ENCODE data around the gene PTPN4. TPM values are rescaled to one million over a fixed set of nuclear protein-coding genes. Genes with fewer than 3 reads are reported as not detected.

Gene PTPN4
- total RNA-seq, 1 experiment from 2014 or later = 44.5 TPM

DNA sequence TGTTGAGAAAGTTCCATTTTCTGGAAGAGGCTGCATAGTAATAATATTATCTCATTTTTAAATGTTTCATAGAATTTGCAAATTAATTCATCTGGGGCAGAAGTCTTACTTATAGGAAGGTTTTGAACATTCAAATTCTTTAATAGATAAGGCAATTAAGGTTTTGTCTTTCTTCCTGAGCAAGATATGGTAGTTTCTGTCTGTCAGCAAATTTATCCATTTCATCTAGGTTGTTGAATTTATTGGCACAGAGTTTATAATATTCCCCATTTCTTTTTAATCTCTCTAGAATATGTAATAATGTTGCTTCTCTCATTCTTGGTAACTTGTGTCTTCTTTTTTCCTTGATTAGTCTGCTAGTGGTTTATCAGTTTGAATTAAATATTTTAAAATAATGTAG lies 163.0 kb downstream of the PTPN4 start:
- ATAC-seq = no peak
- intact Hi-C loops (cut with micrococcal nuclease) = no loop called here

DNA sequence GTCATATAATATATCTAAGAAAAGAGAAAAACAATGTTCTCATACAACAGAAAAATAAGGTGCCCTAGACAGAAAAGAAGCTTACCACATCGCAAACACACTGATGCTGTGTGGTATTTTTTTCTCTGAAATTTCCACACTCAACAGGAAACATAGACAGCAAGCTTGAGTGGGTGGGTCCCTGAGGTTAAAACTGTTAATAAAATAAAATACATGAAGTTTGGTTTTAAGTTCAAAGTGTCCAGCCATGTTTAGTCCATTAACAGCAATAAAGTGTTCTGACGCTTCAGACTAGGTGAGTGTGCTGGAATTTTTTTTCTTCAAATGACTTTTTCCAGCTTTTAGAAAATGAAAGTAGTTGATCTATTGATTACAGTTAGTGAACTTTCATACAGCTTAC lies 169.8 kb downstream of the PTPN4 start:
- intact Hi-C loops (cut with micrococcal nuclease) = no loop called here
- POLR2A ChIA-PET (ENCODE audit: unreplicated experiment) = no interaction called here
- no peaks in the 10 kb centered on the region for H3K79me2 ChIP-seq (ENCODE audit: low read length)
- no peaks in the 10 kb centered on the region for H3F3A ChIP-seq (ENCODE audit: low read length, unreplicated experiment)
- ATAC-seq = no peak
- no peaks in the 10 kb centered on the region for H3K9me2 ChIP-seq (replicated peaks; ENCODE audit: low read length)
- H3K4me3 ChIP-seq (ENCODE audit: low read length) = no peak overlapping the region
- no peak overlapping the region for H3K4me2 ChIP-seq (ENCODE audit: low read length)
- DNase-seq = no peak
- H3K27ac ChIP-seq (ENCODE audit: low read length) = no peak overlapping the region
- no peak overlapping the region for H3K9ac ChIP-seq (ENCODE audit: low read length)
- no peaks in the 10 kb centered on the region for H4K20me1 ChIP-seq (ENCODE audit: low read length)
- BruUV-seq (replicated peaks) = no TSS peak
- TF ChIP-seq EZH2phosphoT487 (IDR thresholded peaks at IDR 0.05; ENCODE audit: borderline replicate concordance, low read length) = no peak
- TF ChIP-seq, protein P1, sequence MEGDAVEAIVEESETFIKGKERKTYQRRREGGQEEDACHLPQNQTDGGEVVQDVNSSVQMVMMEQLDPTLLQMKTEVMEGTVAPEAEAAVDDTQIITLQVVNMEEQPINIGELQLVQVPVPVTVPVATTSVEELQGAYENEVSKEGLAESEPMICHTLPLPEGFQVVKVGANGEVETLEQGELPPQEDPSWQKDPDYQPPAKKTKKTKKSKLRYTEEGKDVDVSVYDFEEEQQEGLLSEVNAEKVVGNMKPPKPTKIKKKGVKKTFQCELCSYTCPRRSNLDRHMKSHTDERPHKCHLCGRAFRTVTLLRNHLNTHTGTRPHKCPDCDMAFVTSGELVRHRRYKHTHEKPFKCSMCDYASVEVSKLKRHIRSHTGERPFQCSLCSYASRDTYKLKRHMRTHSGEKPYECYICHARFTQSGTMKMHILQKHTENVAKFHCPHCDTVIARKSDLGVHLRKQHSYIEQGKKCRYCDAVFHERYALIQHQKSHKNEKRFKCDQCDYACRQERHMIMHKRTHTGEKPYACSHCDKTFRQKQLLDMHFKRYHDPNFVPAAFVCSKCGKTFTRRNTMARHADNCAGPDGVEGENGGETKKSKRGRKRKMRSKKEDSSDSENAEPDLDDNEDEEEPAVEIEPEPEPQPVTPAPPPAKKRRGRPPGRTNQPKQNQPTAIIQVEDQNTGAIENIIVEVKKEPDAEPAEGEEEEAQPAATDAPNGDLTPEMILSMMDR (conservative IDR thresholded peaks at IDR 0.05; ENCODE audit: low read depth, low read length) = no peak
- no peaks in the 10 kb centered on the region for H3K27me3 ChIP-seq (ENCODE audit: low read length)
- no peaks in the 10 kb centered on the region for H3K4me1 ChIP-seq (ENCODE audit: insufficient read depth, low read length)
- CTCF ChIA-PET = no interaction called here
- no peaks in the 10 kb centered on the region for H3K36me3 ChIP-seq (ENCODE audit: low read depth, low read length)
- H2AFZ ChIP-seq (ENCODE audit: low read length) = no peak overlapping the region
- no peaks in the 10 kb centered on the region for H3K9me3 ChIP-seq (ENCODE audit: low read length)

More for the DNA sequence above, 163.0 kb downstream of the PTPN4 start:
- H3K27me3 ChIP-seq (ENCODE audit: low read length) = no peaks in the 10 kb centered on the region
- no peak overlapping the region for H3K27ac ChIP-seq (ENCODE audit: low read length)
- CTCF ChIA-PET = no interaction called here
- H3K4me2 ChIP-seq (ENCODE audit: low read length) = no peak overlapping the region
- H3K79me2 ChIP-seq (ENCODE audit: low read length) = no peaks in the 10 kb centered on the region
- no peak for TF ChIP-seq EZH2 (IDR thresholded peaks at IDR 0.05; ENCODE audit: low read length, unreplicated experiment)
- TF ChIP-seq, protein P1 (conservative IDR thresholded peaks at IDR 0.05; ENCODE audit: low read depth, low read length) = no peak
- no peak for TF ChIP-seq EZH2phosphoT487 (IDR thresholded peaks at IDR 0.05; ENCODE audit: borderline replicate concordance, low read length)
- no peak overlapping the region for H3K9ac ChIP-seq (ENCODE audit: low read length)
- no TSS peak for BruUV-seq (replicated peaks)
- no peaks in the 10 kb centered on the region for H3K9me3 ChIP-seq (ENCODE audit: low read length)
- H2AFZ ChIP-seq (ENCODE audit: low read length) = no peak overlapping the region
- H3K4me3 ChIP-seq (ENCODE audit: low read length) = no peak overlapping the region
- no peak for DNase-seq
- H3K9me2 ChIP-seq (replicated peaks; ENCODE audit: low read length) = no peaks in the 10 kb centered on the region
- H4K20me1 ChIP-seq (ENCODE audit: low read length) = no peaks in the 10 kb centered on the region
- H3K4me1 ChIP-seq (ENCODE audit: insufficient read depth, low read length) = no peaks in the 10 kb centered on the region
- POLR2A ChIA-PET (ENCODE audit: unreplicated experiment) = interaction anchor here (0.6 kb wide), 1 partner anchor 163 kb away, joined by 4 read pairs; the partner anchor contains the start of gene PTPN4
- H3F3A ChIP-seq (ENCODE audit: low read length, unreplicated experiment) = no peaks in the 10 kb centered on the region
- no peaks in the 10 kb centered on the region for H3K36me3 ChIP-seq (ENCODE audit: low read depth, low read length)

DNA sequence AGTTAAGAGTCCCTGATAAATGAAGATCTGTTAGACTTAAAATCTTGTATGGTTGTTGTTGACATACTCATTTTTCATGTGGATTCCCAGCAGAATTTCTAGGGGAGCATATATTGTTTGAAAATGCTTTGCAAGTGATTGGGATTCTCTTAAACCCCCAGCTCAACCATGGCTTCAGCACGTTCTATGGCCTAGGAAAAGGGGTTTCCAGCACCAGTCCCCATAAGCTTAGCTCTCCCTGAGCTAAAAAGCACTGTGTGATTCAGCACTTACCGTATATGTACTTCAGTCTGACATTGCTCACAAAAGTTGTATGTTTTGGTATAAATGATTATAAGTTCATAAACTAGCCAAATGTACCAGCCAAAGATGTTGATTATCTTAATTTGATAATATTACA lies 173.1 kb downstream of the PTPN4 start:
- no peaks in the 10 kb centered on the region for H3K9me3 ChIP-seq (ENCODE audit: low read length)

More for the DNA sequence above, 173.1 kb downstream of the PTPN4 start:
- no TSS peak for BruUV-seq (replicated peaks)
- Histone ChIP-seq H3K27ac (ENCODE audit: low read length) (no peak overlapping the region), H3K4me3 (ENCODE audit: low read length) (no peak overlapping the region), H3K9me2 (replicated peaks; ENCODE audit: low read length) (no peaks in the 10 kb centered on the region), H3K4me2 (ENCODE audit: low read length) (no peak overlapping the region), H3K36me3 (ENCODE audit: low read depth, low read length) (0 out of 2 replicates have a peak, but pooled peaks cover 4% of the 10 kb centered on the region), H4K20me1 (ENCODE audit: low read length) (no peaks in the 10 kb centered on the region), H2AFZ (ENCODE audit: low read length) (no peak overlapping the region), H3K9ac (ENCODE audit: low read length) (no peak overlapping the region), H3K4me1 (ENCODE audit: insufficient read depth, low read length) (no peaks in the 10 kb centered on the region), H3K79me2 (ENCODE audit: low read length) (no peaks in the 10 kb centered on the region), H3F3A (ENCODE audit: low read length, unreplicated experiment) (no peaks in the 10 kb centered on the region), H3K27me3 (ENCODE audit: low read length) (no peaks in the 10 kb centered on the region)
- CTCF ChIA-PET = no interaction called here
- TF ChIP-seq, protein P1 (conservative IDR thresholded peaks at IDR 0.05; ENCODE audit: low read depth, low read length) = no peak
- TF ChIP-seq EZH2phosphoT487 (IDR thresholded peaks at IDR 0.05; ENCODE audit: borderline replicate concordance, low read length) (no peak), EZH2 (IDR thresholded peaks at IDR 0.05; ENCODE audit: low read length, unreplicated experiment) (no peak)
- no peak for ATAC-seq
- intact Hi-C loops (cut with micrococcal nuclease) = no loop called here
- DNase-seq = no peak
- POLR2A ChIA-PET (ENCODE audit: unreplicated experiment) = no interaction called here
